ENCODE data around the gene MARCHF6.

Gene MARCHF6

GRCh38 chr5:10348258-10348657, 5.2 kb upstream of the MARCHF6 start:
- TF ChIP-seq JUND (IDR thresholded peaks at IDR 0.05; ENCODE audit: low read depth): no peak
- in situ Hi-C loops (cut with HindIII; ENCODE audit: low pct_unique_long_range_greater_than_20kb, low sequenced_read_pairs): no loop called here
- no peak for DNase-seq (ENCODE audit: low read depth in 1 of 2, low spot score in 1 of 2)

GRCh38 chr5:10351199-10351905, 2.1 kb upstream of the MARCHF6 start:
- DNase-seq (ENCODE audit: low read depth in 1 of 2, low spot score in 1 of 2): no peak
- no peak for TF ChIP-seq JUND (IDR thresholded peaks at IDR 0.05; ENCODE audit: low read depth)
- in situ Hi-C loops (cut with HindIII; ENCODE audit: low pct_unique_long_range_greater_than_20kb, low sequenced_read_pairs): no loop called here

- in situ Hi-C loops (cut with HindIII; ENCODE audit: low pct_unique_long_range_greater_than_20kb, low sequenced_read_pairs): no loop called here
- TF ChIP-seq JUND (IDR thresholded peaks at IDR 0.05; ENCODE audit: low read depth): no peak
- no peak for DNase-seq (ENCODE audit: low read depth in 1 of 2, low spot score in 1 of 2)
Measured at GRCh38 chr5:10351919-10352318, 1.6 kb upstream of the MARCHF6 start.

- in situ Hi-C loops (cut with HindIII; ENCODE audit: low pct_unique_long_range_greater_than_20kb, low sequenced_read_pairs): no loop called here
- no peak for TF ChIP-seq JUND (IDR thresholded peaks at IDR 0.05; ENCODE audit: low read depth)
- DNase-seq (ENCODE audit: low read depth in 1 of 2, low spot score in 1 of 2): peak in 1 of 2 experiments; percentile 16
Measured at GRCh38 chr5:10352430-10353240, 860 bp upstream of the MARCHF6 start.

DNA sequence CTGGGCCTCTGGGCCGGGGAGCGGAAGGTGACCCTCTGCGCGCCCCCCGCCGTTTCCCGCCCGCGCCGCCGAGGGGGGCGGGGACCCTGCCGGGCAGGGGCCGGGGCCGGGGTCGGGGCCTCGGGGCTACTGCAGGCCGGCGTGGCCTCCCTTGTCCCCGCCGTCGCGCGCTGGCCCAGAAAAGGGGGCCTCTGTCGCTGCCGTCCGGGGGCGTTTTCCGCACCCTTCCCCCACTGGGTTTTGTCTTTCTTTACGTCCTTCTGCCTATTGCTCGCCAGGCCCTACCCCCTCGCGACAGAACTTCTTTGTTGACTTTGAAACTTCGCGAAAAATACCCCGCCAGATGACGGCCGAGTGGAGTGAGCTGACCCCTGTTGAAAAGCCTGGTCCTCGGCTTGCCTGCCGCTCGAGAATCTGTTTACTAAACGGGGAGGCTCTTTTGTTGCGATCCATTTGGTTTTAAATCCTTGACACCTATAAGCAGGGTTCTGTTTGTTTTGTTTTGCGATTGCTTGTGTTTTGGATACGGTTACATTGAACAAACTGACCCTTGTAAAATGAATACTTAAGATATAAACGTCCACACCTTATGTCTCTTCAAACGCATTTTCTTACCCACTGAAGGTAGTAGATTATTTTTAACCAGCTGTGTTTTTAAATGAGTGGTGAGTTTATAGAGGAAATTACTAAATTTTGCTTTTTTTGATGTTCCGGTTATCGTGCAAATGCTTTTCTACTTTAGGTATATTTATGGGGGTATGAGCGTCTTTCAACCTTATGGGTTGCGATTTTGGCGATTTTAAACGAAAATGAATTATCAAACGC, 765 bp downstream of the MARCHF6 start:
- DNase-seq (ENCODE audit: low read depth in 1 of 2, low spot score in 1 of 2): peak in 1 of 2 experiments; percentile 63
- no peak for TF ChIP-seq JUND (IDR thresholded peaks at IDR 0.05; ENCODE audit: low read depth)
- in situ Hi-C loops (cut with HindIII; ENCODE audit: low pct_unique_long_range_greater_than_20kb, low sequenced_read_pairs): no loop called here

GRCh38 chr5:10355071-10355889, 1.8 kb downstream of the MARCHF6 start:
- peak in 1 of 2 experiments; percentile 39 for DNase-seq (ENCODE audit: low read depth in 1 of 2, low spot score in 1 of 2)
- no peak for TF ChIP-seq JUND (IDR thresholded peaks at IDR 0.05; ENCODE audit: low read depth)
- in situ Hi-C loops (cut with HindIII; ENCODE audit: low pct_unique_long_range_greater_than_20kb, low sequenced_read_pairs): no loop called here

- TF ChIP-seq JUND (IDR thresholded peaks at IDR 0.05; ENCODE audit: low read depth): no peak
- no peak for DNase-seq (ENCODE audit: low read depth in 1 of 2, low spot score in 1 of 2)
- in situ Hi-C loops (cut with HindIII; ENCODE audit: low pct_unique_long_range_greater_than_20kb, low sequenced_read_pairs): no loop called here
Measured at GRCh38 chr5:10358999-10359398, 5.5 kb downstream of the MARCHF6 start.

GRCh38 chr5:10360686-10361085, 7.2 kb downstream of the MARCHF6 start:
- in situ Hi-C loops (cut with HindIII; ENCODE audit: low pct_unique_long_range_greater_than_20kb, low sequenced_read_pairs): no loop called here
- no peak for TF ChIP-seq JUND (IDR thresholded peaks at IDR 0.05; ENCODE audit: low read depth)
- no peak for DNase-seq (ENCODE audit: low read depth in 1 of 2, low spot score in 1 of 2)

DNA sequence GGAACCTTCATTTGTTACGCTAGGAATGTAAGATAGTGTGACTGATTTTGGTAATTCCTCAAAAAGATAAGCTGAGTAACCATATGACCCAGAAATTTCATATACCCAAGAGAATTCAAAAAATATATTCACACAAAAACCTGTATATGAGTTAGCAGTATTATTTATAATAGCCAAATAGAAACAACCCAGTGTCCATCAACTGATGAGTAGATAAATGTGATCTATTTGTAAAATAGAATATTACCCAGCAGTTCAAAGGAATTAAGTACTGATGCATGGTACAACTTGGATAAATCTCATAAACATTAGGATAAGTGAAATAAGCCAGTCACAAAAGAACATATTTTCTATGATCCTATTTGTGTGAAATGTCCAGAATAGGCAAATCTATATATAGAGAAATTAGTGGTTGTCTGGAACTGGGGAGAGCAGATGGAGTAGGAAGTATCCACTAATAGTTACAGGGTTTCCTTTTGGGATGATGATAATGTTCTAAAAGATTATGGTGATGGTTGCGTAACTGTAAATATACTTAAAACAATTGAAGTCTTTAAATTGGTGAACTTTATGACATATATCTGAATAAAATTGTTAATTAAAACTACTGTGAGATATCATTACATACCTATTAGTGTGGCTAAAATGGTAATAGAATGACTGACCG, 10.2 kb downstream of the MARCHF6 start:
- TF ChIP-seq JUND (IDR thresholded peaks at IDR 0.05; ENCODE audit: low read depth): no peak
- in situ Hi-C loops (cut with HindIII; ENCODE audit: low pct_unique_long_range_greater_than_20kb, low sequenced_read_pairs): no loop called here
- DNase-seq (ENCODE audit: low read depth in 1 of 2, low spot score in 1 of 2): no peak

DNA sequence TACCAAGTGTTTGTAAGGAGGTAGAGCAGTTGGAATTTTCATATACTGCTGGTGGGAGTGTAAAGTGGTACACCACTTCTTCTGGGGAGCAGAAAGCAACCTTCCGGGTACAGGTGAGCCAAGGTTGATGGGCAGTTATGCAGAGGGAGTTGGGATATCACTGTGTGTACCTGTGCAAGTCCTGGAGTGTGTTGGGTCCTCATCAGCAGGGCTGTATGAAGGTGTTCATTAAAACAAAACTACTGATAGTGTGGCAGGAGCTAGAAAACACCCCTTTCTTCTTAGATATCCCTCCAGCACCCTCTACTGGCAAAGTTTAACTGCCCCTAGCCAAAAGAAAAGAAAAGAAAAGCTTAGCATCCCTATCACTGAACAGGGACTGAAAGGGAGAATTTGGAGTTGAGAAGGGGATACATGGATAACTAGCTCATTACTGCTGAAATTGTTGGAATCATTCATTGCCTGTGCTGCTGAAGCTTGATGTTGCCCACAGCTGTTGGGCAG, 10.7 kb downstream of the MARCHF6 start:
- in situ Hi-C loops (cut with HindIII; ENCODE audit: low pct_unique_long_range_greater_than_20kb, low sequenced_read_pairs): no loop called here
- no peak for TF ChIP-seq JUND (IDR thresholded peaks at IDR 0.05; ENCODE audit: low read depth)
- peak in 1 of 2 experiments; percentile 63 for DNase-seq (ENCODE audit: low read depth in 1 of 2, low spot score in 1 of 2)

DNA sequence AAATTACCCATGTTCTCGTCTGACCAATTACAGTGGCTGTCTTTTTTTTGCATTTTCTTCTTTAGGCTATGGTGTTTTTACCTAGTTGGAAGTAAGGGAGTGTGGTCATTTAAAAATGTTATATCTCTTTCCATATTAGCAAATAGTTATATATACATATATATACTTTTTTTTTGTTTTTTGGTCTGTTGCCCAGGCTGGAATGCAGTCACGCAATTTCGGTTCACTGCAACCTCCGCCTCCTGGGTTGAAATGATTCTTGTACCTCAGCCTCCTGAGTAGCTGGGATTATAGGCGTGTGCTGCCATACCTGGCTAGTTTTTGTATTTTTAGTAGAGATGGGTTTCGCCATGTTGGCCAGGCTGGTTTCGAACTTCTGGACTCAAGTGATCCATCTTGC, 12.3 kb downstream of the MARCHF6 start:
- DNase-seq (ENCODE audit: low read depth in 1 of 2, low spot score in 1 of 2): no peak
- in situ Hi-C loops (cut with HindIII; ENCODE audit: low pct_unique_long_range_greater_than_20kb, low sequenced_read_pairs): no loop called here
- no peak for TF ChIP-seq JUND (IDR thresholded peaks at IDR 0.05; ENCODE audit: low read depth)
